HEK293 (cell line): ENCODE data around the gene HOXA10.

ENCODE experiments used
- CTCF ChIA-PET: fragments of 350-600 bp; formaldehyde crosslinking; extraction: SDS; loops from one replicate; lab custom pipeline; 2021; ENCODE audit warnings: antibody characterized with exemption; lab: Yijun Ruan, JAX
- POLR2A ChIA-PET: fragments of 300-600 bp; formaldehyde crosslinking; extraction: SDS; loops from one replicate; lab custom pipeline; 2020; ENCODE audit warnings: antibody characterized with exemption, inconsistent platforms; lab: Yijun Ruan, JAX
- H3K27ac ChIP-seq: fragments of 200-500 bp; sonication (Bioruptor generic); 2 replicates; pipeline ENCODE4 v1.5.1; 2014; ENCODE audit warnings: low read depth, low read length, control low read depth, inconsistent platforms; ENCODE audit errors: extremely low read depth
- H3K36me3 ChIP-seq, 2 experiments: fragments of 200-500 bp in 1 of 2; sonication (Bioruptor generic) in 1 of 2; 1 replicate in 1 of 2; 2 replicates in 1 of 2; pipeline ENCODE4 v1.5.1; 2014 to 2017; ENCODE audit warnings: inconsistent platforms in 2 of 2, low read length in 2 of 2; ENCODE audit not compliant: control insufficient read depth in 2 of 2, insufficient read depth in 1 of 2
- H3K4me1 ChIP-seq: fragments of 200-500 bp; sonication (Bioruptor generic); 2 replicates; pipeline ENCODE4 v1.5.1; 2014; ENCODE audit warnings: mild to moderate bottlenecking, low read length, inconsistent platforms; ENCODE audit not compliant: control insufficient read depth, insufficient read depth
- H3K4me3 ChIP-seq: 2 replicates; pipeline ENCODE4 v1.5.1; 2011; ENCODE audit warnings: low read depth, mild to moderate bottlenecking, control low read depth, low read length, moderate library complexity
- H3K9me3 ChIP-seq: fragments of 200-500 bp; sonication (Bioruptor generic); 2 replicates; pipeline ENCODE4 v1.5.1; 2014; ENCODE audit warnings: low read depth, low read length, inconsistent platforms; ENCODE audit not compliant: control insufficient read depth, insufficient read depth
- ELK4 ChIP-seq: IDR thresholded peaks from 2 replicates; pipeline ENCODE4 v1.6.1; 2011; ENCODE audit warnings: mild to moderate bottlenecking, low read depth, low read length, borderline replicate concordance
- GLI4 ChIP-seq: fragments of 450-650 bp; formaldehyde crosslinking; IDR thresholded peaks from 2 replicates; pipeline ENCODE4 v1.5.1; 2016; ENCODE audit warnings: missing biosample characterization, missing genetic modification characterization
- KLF8 ChIP-seq: fragments of 450-650 bp; formaldehyde crosslinking; IDR thresholded peaks from 2 replicates; pipeline ENCODE4 v1.5.1; 2016; ENCODE audit warnings: missing biosample characterization, missing genetic modification characterization
- PRDM1 ChIP-seq: fragments of 450-650 bp; formaldehyde crosslinking; IDR thresholded peaks from 2 replicates; pipeline ENCODE4; 2016; ENCODE audit warnings: missing biosample characterization, missing genetic modification characterization
- PRDM2 ChIP-seq: fragments of 450-650 bp; formaldehyde crosslinking; IDR thresholded peaks from 2 replicates; pipeline ENCODE4 v1.5.1; 2016; ENCODE audit warnings: missing biosample characterization, missing genetic modification characterization, borderline replicate concordance
- PRDM4 ChIP-seq: fragments of 450-650 bp; formaldehyde crosslinking; IDR thresholded peaks from 2 replicates; pipeline ENCODE4 v1.5.1; 2017; ENCODE audit warnings: missing biosample characterization, missing genetic modification characterization
- PRDM6 ChIP-seq: fragments of 450-650 bp; formaldehyde crosslinking; IDR thresholded peaks from 2 replicates; pipeline ENCODE4 v1.5.1; 2017; ENCODE audit warnings: missing biosample characterization, missing genetic modification characterization
- YY2 ChIP-seq: fragments of 450-650 bp; formaldehyde crosslinking; IDR thresholded peaks from 2 replicates; pipeline ENCODE4 v1.5.1; 2016; ENCODE audit warnings: missing biosample characterization, missing genetic modification characterization
- ZBTB17 ChIP-seq: fragments of 450-650 bp; formaldehyde crosslinking; IDR thresholded peaks from 2 replicates; pipeline ENCODE4 v1.5.1; 2016; ENCODE audit warnings: missing biosample characterization, missing genetic modification characterization
- ZBTB20 ChIP-seq: fragments of 450-650 bp; formaldehyde crosslinking; IDR thresholded peaks from 2 replicates; pipeline ENCODE4 v1.5.1; 2016; ENCODE audit warnings: missing biosample characterization, missing genetic modification characterization
- ZBTB8A ChIP-seq: fragments of 450-650 bp; formaldehyde crosslinking; IDR thresholded peaks from 2 replicates; pipeline ENCODE4 v1.5.1; 2016; ENCODE audit warnings: missing biosample characterization, missing genetic modification characterization
- ZFP41 ChIP-seq: fragments of 450-650 bp; formaldehyde crosslinking; IDR thresholded peaks from 2 replicates; pipeline ENCODE4 v1.5.1; 2016; ENCODE audit warnings: missing biosample characterization, missing genetic modification characterization, borderline replicate concordance
- ZFP69B ChIP-seq: fragments of 450-650 bp; formaldehyde crosslinking; IDR thresholded peaks from 2 replicates; pipeline ENCODE4 v1.5.1; 2016; ENCODE audit warnings: missing biosample characterization, missing genetic modification characterization
- ZNF140 ChIP-seq: fragments of 450-650 bp; formaldehyde crosslinking; IDR thresholded peaks from 2 replicates; pipeline ENCODE4 v1.5.1; 2016; ENCODE audit warnings: missing biosample characterization, missing genetic modification characterization
- ZNF148 ChIP-seq: fragments of 450-650 bp; formaldehyde crosslinking; IDR thresholded peaks from 2 replicates; pipeline ENCODE4 v1.5.0; 2017; ENCODE audit warnings: missing biosample characterization, missing genetic modification characterization, borderline replicate concordance
- ZNF16 ChIP-seq: fragments of 450-650 bp; formaldehyde crosslinking; IDR thresholded peaks from 2 replicates; pipeline ENCODE4 v1.5.1; 2016; ENCODE audit warnings: low read depth, missing biosample characterization, missing genetic modification characterization
- ZNF311 ChIP-seq: fragments of 450-650 bp; formaldehyde crosslinking; IDR thresholded peaks from 2 replicates; pipeline ENCODE4 v1.5.1; 2017; ENCODE audit warnings: missing biosample characterization, missing genetic modification characterization, borderline replicate concordance
- ZNF350 ChIP-seq: fragments of 450-650 bp; formaldehyde crosslinking; IDR thresholded peaks from 2 replicates; pipeline ENCODE4 v1.5.0; 2017; ENCODE audit warnings: missing biosample characterization, mild to moderate bottlenecking, missing genetic modification characterization
- ZNF473 ChIP-seq: fragments of 450-650 bp; formaldehyde crosslinking; IDR thresholded peaks from 2 replicates; pipeline ENCODE4 v1.5.1; 2017; ENCODE audit warnings: missing biosample characterization, missing genetic modification characterization
- ZXDB ChIP-seq: fragments of 450-650 bp; formaldehyde crosslinking; IDR thresholded peaks from 2 replicates; pipeline ENCODE4 v1.5.1; 2016; ENCODE audit warnings: missing biosample characterization, missing genetic modification characterization

HOXA10 gene

GRCh38 chr7:27178366-27178765 lies 4.2 kb upstream of the HOXA10 start (continued):
- no peak for TF ChIP-seq PRDM2 (tag by site-specific recombination)
- no peak for TF ChIP-seq ZNF473 (tag by site-specific recombination)
- no peak for TF ChIP-seq ZNF140 (tag by site-specific recombination)
- no peak for TF ChIP-seq ELK4
- TF ChIP-seq ZNF311 (tag by site-specific recombination): no peak
- TF ChIP-seq YY2 (tag by site-specific recombination): no peak
- TF ChIP-seq ZBTB20 (tag by site-specific recombination): no peak
- no peak for TF ChIP-seq ZNF350 (tag by site-specific recombination)
- no peak for TF ChIP-seq ZFP41
- TF ChIP-seq KLF8 (tag by site-specific recombination): no peak
- no peak for TF ChIP-seq ZFP69B (tag by site-specific recombination)
- TF ChIP-seq ZNF148 (tag by site-specific recombination): no peak

- peaks cover 35% of the 10 kb centered on the region for H3K4me1 ChIP-seq
- no peaks in the 10 kb centered on the region for H3K9me3 ChIP-seq
- CTCF ChIA-PET: interaction anchor here (1.3 to 3.7 kb wide), 4 partner anchors 9 to 17 kb away, joined by 3 to 10 read pairs (median 6); no protein-coding TSS in a partner anchor
- H3K4me3 ChIP-seq: peak overlapping the region; percentile 76
- H3K36me3 ChIP-seq: peaks cover 0 to 10% of the 10 kb centered on the region in 2 experiments; a peak in 2 of 3 replicates
- TF ChIP-seq PRDM6 (tag by site-specific recombination) (peak; percentile 34), ZBTB8A (tag by site-specific recombination) (peak; percentile 68), ZBTB17 (tag by site-specific recombination) (peak; percentile 35; the same call in 1 of the 2 replicates), PRDM1 (tag by site-specific recombination) (0 out of 2 replicates have a peak, but pooled peaks have one; percentile 2), GLI4 (no peak), ZNF16 (tag by site-specific recombination) (no peak), ZXDB (tag by site-specific recombination) (0 out of 2 replicates have a peak, but pooled peaks have one; percentile 31), PRDM4 (0 out of 2 replicates have a peak, but pooled peaks have one; percentile 2)
- POLR2A ChIA-PET: interaction anchor here (1.0 to 11.2 kb wide), 6 partner anchors 7 to 17 kb away, joined by 3 to 237 read pairs (median 14); partner anchors contain the start of genes HOXA11 and HOXA9
- H3K27ac ChIP-seq: peak overlapping the region; percentile 99
Measured at GRCh38 chr7:27177795-27178320, 3.7 kb upstream of the HOXA10 start.
